ENCODE measurements around the gene KLHDC7A. TPM values are rescaled to one million over a fixed set of nuclear protein-coding genes. Genes with fewer than 3 reads are reported as not detected.

The KLHDC7A gene
- total RNA-seq, 2 experiments from 2014 or later = 0.91 to 2.6 TPM

DNA sequence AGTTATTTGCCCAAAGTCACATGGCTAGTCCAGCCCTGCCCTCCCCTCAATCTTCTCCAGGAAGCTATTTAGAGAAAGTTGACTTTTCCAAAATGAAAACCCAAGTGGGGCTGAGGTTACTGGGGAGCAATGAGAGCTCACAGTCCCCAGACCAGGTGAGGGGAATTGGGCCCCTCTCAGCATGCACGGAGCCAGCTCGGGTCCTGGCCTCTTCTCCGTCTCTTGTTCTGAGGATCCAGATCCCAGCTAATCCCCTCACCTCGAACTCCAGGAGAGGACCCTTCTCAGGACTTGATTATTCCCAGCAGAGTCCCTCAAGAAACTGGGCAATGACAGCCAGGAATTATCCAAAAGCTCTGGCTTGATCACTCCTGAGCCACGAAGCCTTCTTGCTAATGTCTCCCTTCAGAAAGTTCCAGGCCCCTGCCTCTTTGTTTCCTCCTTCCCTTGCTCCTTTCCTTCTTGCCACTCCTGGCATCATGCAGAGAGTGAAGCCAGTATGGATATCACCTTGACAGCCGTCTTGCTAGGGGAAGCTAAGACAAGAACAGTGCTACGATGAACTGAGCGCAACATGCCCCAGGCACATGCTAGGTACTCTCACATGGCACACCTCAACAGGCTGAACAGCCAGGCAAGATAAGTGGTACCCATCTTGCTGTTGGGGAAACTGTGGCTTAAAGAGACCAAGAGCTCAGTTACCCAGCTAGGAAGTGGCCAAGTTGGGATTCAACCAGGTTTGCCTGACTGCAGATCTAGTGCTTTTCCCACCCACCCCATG is 51.9 kb downstream of the KLHDC7A start:
- no peaks in the 10 kb centered on the region for H3K9me2 ChIP-seq (ENCODE audit: insufficient read depth, low read length)
- DNase-seq (ENCODE audit: low spot score) = no peak
- H3K36me3 ChIP-seq (ENCODE audit: insufficient read depth, low read length) = no peaks in the 10 kb centered on the region
- ChIA-PET CTCF (ENCODE audit: unreplicated experiment) (no interaction called here), POLR2A (no interaction called here)
- peaks cover 50% of the 10 kb centered on the region for H3K4me1 ChIP-seq (ENCODE audit: insufficient read depth, low read length, poor library complexity, severe bottlenecking)
- no peaks in the 10 kb centered on the region for H3K79me2 ChIP-seq (ENCODE audit: insufficient read depth, low read depth, low read length)
- TF ChIP-seq EZH2phosphoT487 (IDR thresholded peaks at IDR 0.05; ENCODE audit: borderline replicate concordance, low read depth, low read length) = no peak
- TF ChIP-seq, protein P1, sequence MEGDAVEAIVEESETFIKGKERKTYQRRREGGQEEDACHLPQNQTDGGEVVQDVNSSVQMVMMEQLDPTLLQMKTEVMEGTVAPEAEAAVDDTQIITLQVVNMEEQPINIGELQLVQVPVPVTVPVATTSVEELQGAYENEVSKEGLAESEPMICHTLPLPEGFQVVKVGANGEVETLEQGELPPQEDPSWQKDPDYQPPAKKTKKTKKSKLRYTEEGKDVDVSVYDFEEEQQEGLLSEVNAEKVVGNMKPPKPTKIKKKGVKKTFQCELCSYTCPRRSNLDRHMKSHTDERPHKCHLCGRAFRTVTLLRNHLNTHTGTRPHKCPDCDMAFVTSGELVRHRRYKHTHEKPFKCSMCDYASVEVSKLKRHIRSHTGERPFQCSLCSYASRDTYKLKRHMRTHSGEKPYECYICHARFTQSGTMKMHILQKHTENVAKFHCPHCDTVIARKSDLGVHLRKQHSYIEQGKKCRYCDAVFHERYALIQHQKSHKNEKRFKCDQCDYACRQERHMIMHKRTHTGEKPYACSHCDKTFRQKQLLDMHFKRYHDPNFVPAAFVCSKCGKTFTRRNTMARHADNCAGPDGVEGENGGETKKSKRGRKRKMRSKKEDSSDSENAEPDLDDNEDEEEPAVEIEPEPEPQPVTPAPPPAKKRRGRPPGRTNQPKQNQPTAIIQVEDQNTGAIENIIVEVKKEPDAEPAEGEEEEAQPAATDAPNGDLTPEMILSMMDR (conservative IDR thresholded peaks at IDR 0.05; ENCODE audit: low read length) = no peak
- no peak overlapping the region for H3K4me3 ChIP-seq (ENCODE audit: low read depth, low read length, poor library complexity, severe bottlenecking)
- H4K20me1 ChIP-seq (ENCODE audit: insufficient read depth, low read length) = no peaks in the 10 kb centered on the region
- intact Hi-C loops (cut with micrococcal nuclease; ENCODE audit: unreplicated experiment) = loop anchor here (5.0 kb wide), 2 partner anchors 40 to 235 kb away; no protein-coding TSS in a partner anchor
- no peaks in the 10 kb centered on the region for H3K9me3 ChIP-seq (ENCODE audit: low read length)
- no peak overlapping the region for H3K27ac ChIP-seq (ENCODE audit: low read depth, low read length, poor library complexity, severe bottlenecking)
- BruUV-seq (replicated peaks) = no TSS peak
- H2AFZ ChIP-seq (ENCODE audit: low read length) = no peak overlapping the region
- H3K4me2 ChIP-seq (ENCODE audit: low read length) = peak overlapping the region; percentile 50; the same call in 1 of the 2 replicates

DNA sequence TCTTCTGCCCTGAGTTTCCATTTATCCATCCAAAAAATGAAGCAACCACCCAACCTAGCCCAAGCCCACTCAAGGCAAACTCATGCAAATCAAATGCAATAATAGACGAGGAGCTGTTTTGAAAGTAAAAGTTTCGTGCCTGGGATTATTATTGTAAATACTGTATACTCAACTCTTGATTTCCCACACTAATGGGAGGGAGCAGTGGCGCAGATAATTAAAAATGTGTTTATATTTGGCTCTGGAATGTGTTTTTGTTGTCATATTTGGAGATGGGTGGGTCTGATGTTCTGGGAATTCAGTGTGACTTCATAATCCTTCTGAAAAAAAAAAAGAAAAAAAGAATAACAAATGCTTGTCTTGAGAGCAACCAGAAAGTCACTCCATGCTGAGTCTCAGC is 52.5 kb downstream of the KLHDC7A start:
- CTCF ChIA-PET (ENCODE audit: unreplicated experiment) = no interaction called here
- H3K36me3 ChIP-seq (ENCODE audit: insufficient read depth, low read length) = no peaks in the 10 kb centered on the region
- no peak overlapping the region for H3K4me3 ChIP-seq (ENCODE audit: low read depth, low read length, poor library complexity, severe bottlenecking)
- H3K9me2 ChIP-seq (ENCODE audit: insufficient read depth, low read length) = no peaks in the 10 kb centered on the region
- H3K4me1 ChIP-seq (ENCODE audit: insufficient read depth, low read length, poor library complexity, severe bottlenecking) = peaks cover 50% of the 10 kb centered on the region
- H2AFZ ChIP-seq (ENCODE audit: low read length) = 0 out of 2 replicates have a peak overlapping the region, but pooled peaks have one; percentile 1
- H3K4me2 ChIP-seq (ENCODE audit: low read length) = peak overlapping the region; percentile 50
- no TSS peak for BruUV-seq (replicated peaks)
- H4K20me1 ChIP-seq (ENCODE audit: insufficient read depth, low read length) = no peaks in the 10 kb centered on the region
- no peak for DNase-seq (ENCODE audit: low spot score)
- H3K9me3 ChIP-seq (ENCODE audit: low read length) = no peaks in the 10 kb centered on the region
- intact Hi-C loops (cut with micrococcal nuclease; ENCODE audit: unreplicated experiment) = loop anchor here (5.0 kb wide), 2 partner anchors 39 to 236 kb away; no protein-coding TSS in a partner anchor
- H3K79me2 ChIP-seq (ENCODE audit: insufficient read depth, low read depth, low read length) = no peaks in the 10 kb centered on the region
- TF ChIP-seq EZH2phosphoT487 (IDR thresholded peaks at IDR 0.05; ENCODE audit: borderline replicate concordance, low read depth, low read length) = no peak
- TF ChIP-seq, protein P1 (conservative IDR thresholded peaks at IDR 0.05; ENCODE audit: low read length) = no peak
- POLR2A ChIA-PET = no interaction called here
- H3K27ac ChIP-seq (ENCODE audit: low read depth, low read length, poor library complexity, severe bottlenecking) = no peak overlapping the region

DNA sequence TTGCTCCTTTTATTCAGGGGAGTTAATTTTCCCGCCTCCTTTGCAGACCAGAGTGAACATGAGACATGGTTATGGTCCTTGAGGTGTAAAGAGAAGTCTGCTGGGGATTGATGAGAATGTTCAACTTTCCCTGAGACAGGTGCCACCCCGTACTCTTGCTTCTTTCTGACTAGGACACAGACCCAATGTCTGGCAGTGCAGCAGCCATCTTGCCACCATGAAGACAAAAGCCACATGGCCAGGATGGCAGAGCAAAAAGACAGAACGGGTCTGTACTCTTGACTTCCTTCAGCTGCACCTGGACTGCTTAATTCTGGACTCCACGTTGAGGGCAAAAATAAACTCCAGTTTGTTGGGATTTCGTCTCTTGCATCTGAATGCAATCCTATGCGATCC is 54.1 kb downstream of the KLHDC7A start:
- CTCF ChIA-PET (ENCODE audit: unreplicated experiment) = no interaction called here
- H3K4me2 ChIP-seq (ENCODE audit: low read length) = peak overlapping the region; percentile 67

More for the DNA sequence above, 54.1 kb downstream of the KLHDC7A start:
- POLR2A ChIA-PET = interaction anchor here (0.6 to 0.7 kb wide), 3 partner anchors 232 to 1184 kb away, joined by 3 to 4 read pairs (median 4); no protein-coding TSS in a partner anchor
- peak; percentile 13 for DNase-seq (ENCODE audit: low spot score)
- Histone ChIP-seq H3K4me3 (ENCODE audit: low read depth, low read length, poor library complexity, severe bottlenecking) (no peak overlapping the region), H3K79me2 (ENCODE audit: insufficient read depth, low read depth, low read length) (no peaks in the 10 kb centered on the region), H3K9me3 (ENCODE audit: low read length) (no peaks in the 10 kb centered on the region), H3K27ac (ENCODE audit: low read depth, low read length, poor library complexity, severe bottlenecking) (peak overlapping the region; percentile 46), H3K4me1 (ENCODE audit: insufficient read depth, low read length, poor library complexity, severe bottlenecking) (peaks cover 50% of the 10 kb centered on the region), H3K36me3 (ENCODE audit: insufficient read depth, low read length) (no peaks in the 10 kb centered on the region), H3K9me2 (ENCODE audit: insufficient read depth, low read length) (no peaks in the 10 kb centered on the region), H2AFZ (ENCODE audit: low read length) (peak overlapping the region; percentile 66), H4K20me1 (ENCODE audit: insufficient read depth, low read length) (no peaks in the 10 kb centered on the region)
- BruUV-seq (replicated peaks) = no TSS peak
- intact Hi-C loops (cut with micrococcal nuclease; ENCODE audit: unreplicated experiment) = loop anchor here (5.0 kb wide), 2 partner anchors 37 to 238 kb away; no protein-coding TSS in a partner anchor
- TF ChIP-seq, protein P1 (conservative IDR thresholded peaks at IDR 0.05; ENCODE audit: low read length) = no peak
- TF ChIP-seq EZH2phosphoT487 (IDR thresholded peaks at IDR 0.05; ENCODE audit: borderline replicate concordance, low read depth, low read length) = no peak
